Measurements from ENCODE around the gene FAT3. TPM values are rescaled to one million over a fixed set of nuclear protein-coding genes. Genes with fewer than 3 reads are reported as not detected.

The FAT3 gene
- polyA plus RNA-seq, 1 donor from 2014 or later: 54.0 TPM

GRCh38 chr11:92224054-92224406 lies 588 bp upstream of the FAT3 start:
- Histone ChIP-seq H3F3A (ENCODE audit: insufficient read depth, low read length, poor library complexity, severe bottlenecking) (peaks cover 5% of the 10 kb centered on the region), H3K36me3 (ENCODE audit: insufficient read depth, low read length) (no peaks in the 10 kb centered on the region), H2AFZ (ENCODE audit: low read depth, low read length) (no peak overlapping the region), H3K9me3 (ENCODE audit: low read length) (no peaks in the 10 kb centered on the region), H3K79me2 (replicated peaks; ENCODE audit: insufficient read depth, low read length) (peaks cover 23% of the 10 kb centered on the region), H3K27ac (ENCODE audit: low read length) (peak overlapping the region; percentile 92), H3K9ac (ENCODE audit: low read length) (peak overlapping the region; percentile 92), H4K20me1 (ENCODE audit: insufficient read depth) (no peaks in the 10 kb centered on the region), H3K27me3 (ENCODE audit: insufficient read depth, low read depth, low read length) (no peaks in the 10 kb centered on the region), H3K4me3 (ENCODE audit: low read length) (peak overlapping the region; percentile 96), H3K9me2 (ENCODE audit: insufficient read depth, low read length) (no peaks in the 10 kb centered on the region), H3K4me2 (ENCODE audit: low read length) (no peak overlapping the region)
- TF ChIP-seq MXI1 (conservative IDR thresholded peaks at IDR 0.05; ENCODE audit: poor library complexity, severe bottlenecking): no peak
- no peak for TF ChIP-seq CTCF (IDR thresholded peaks at IDR 0.05; ENCODE audit: poor library complexity, severe bottlenecking)
- TF ChIP-seq EP300 (conservative IDR thresholded peaks at IDR 0.05; ENCODE audit: poor library complexity, severe bottlenecking): no peak

GRCh38 chr11:92225125-92225567 lies 528 bp downstream of the FAT3 start:
- peak overlapping the region; percentile 96 for H3K4me3 ChIP-seq (ENCODE audit: low read length)
- no peaks in the 10 kb centered on the region for H4K20me1 ChIP-seq (ENCODE audit: insufficient read depth)
- TF ChIP-seq SMC3 (conservative IDR thresholded peaks at IDR 0.05; ENCODE audit: poor library complexity): no peak
- no peak for TF ChIP-seq POLR2AphosphoS5 (IDR thresholded peaks at IDR 0.05)
- TF ChIP-seq EP300 (conservative IDR thresholded peaks at IDR 0.05; ENCODE audit: poor library complexity, severe bottlenecking): no peak
- TF ChIP-seq, protein P1, sequence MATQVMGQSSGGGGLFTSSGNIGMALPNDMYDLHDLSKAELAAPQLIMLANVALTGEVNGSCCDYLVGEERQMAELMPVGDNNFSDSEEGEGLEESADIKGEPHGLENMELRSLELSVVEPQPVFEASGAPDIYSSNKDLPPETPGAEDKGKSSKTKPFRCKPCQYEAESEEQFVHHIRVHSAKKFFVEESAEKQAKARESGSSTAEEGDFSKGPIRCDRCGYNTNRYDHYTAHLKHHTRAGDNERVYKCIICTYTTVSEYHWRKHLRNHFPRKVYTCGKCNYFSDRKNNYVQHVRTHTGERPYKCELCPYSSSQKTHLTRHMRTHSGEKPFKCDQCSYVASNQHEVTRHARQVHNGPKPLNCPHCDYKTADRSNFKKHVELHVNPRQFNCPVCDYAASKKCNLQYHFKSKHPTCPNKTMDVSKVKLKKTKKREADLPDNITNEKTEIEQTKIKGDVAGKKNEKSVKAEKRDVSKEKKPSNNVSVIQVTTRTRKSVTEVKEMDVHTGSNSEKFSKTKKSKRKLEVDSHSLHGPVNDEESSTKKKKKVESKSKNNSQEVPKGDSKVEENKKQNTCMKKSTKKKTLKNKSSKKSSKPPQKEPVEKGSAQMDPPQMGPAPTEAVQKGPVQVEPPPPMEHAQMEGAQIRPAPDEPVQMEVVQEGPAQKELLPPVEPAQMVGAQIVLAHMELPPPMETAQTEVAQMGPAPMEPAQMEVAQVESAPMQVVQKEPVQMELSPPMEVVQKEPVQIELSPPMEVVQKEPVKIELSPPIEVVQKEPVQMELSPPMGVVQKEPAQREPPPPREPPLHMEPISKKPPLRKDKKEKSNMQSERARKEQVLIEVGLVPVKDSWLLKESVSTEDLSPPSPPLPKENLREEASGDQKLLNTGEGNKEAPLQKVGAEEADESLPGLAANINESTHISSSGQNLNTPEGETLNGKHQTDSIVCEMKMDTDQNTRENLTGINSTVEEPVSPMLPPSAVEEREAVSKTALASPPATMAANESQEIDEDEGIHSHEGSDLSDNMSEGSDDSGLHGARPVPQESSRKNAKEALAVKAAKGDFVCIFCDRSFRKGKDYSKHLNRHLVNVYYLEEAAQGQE (IDR thresholded peaks at IDR 0.05; ENCODE audit: borderline replicate concordance): no peak
- no peak for TF ChIP-seq EZH2 (IDR thresholded peaks at IDR 0.05; ENCODE audit: borderline replicate concordance, insufficient read depth, low read length, poor library complexity, severe bottlenecking)
- TF ChIP-seq TAF1 (IDR thresholded peaks at IDR 0.05; ENCODE audit: low read depth): peak; percentile 47
- peak; percentile 72 for TF ChIP-seq MXI1 (conservative IDR thresholded peaks at IDR 0.05; ENCODE audit: poor library complexity, severe bottlenecking)
- no peak for TF ChIP-seq CTCF (IDR thresholded peaks at IDR 0.05; ENCODE audit: poor library complexity, severe bottlenecking)
- TF ChIP-seq RAD21 (conservative IDR thresholded peaks at IDR 0.05): no peak
- H3K27me3 ChIP-seq (ENCODE audit: insufficient read depth, low read depth, low read length): no peaks in the 10 kb centered on the region
- no peaks in the 10 kb centered on the region for H3K9me2 ChIP-seq (ENCODE audit: insufficient read depth, low read length)
- H3F3A ChIP-seq (ENCODE audit: insufficient read depth, low read length, poor library complexity, severe bottlenecking): peaks cover 5% of the 10 kb centered on the region
- H3K79me2 ChIP-seq (replicated peaks; ENCODE audit: insufficient read depth, low read length): peaks cover 34% of the 10 kb centered on the region
- H3K9me3 ChIP-seq (ENCODE audit: low read length): no peaks in the 10 kb centered on the region
- H3K4me2 ChIP-seq (ENCODE audit: low read length): peak overlapping the region; percentile 43
- H3K9ac ChIP-seq (ENCODE audit: low read length): peak overlapping the region; percentile 92
- no peaks in the 10 kb centered on the region for H3K36me3 ChIP-seq (ENCODE audit: insufficient read depth, low read length)
- peak overlapping the region; percentile 92 for H3K27ac ChIP-seq (ENCODE audit: low read length)
- H2AFZ ChIP-seq (ENCODE audit: low read depth, low read length): peak overlapping the region; percentile 27

All from neural cell (in vitro differentiated cells).